Fibroblast of the aortic adventitia (primary cell): ENCODE results near the gene OR3A1. TPM values are rescaled to one million over a fixed set of nuclear protein-coding genes. Genes with fewer than 3 reads are reported as not detected.

Source experiments
- total RNA-seq: library from RNA; depleted of rRNA; stranded (reverse); fragments of >200 nt; gene quantifications from 2 replicates; pipeline ENCODE4 v1.2.3, GENCODE V29; 2012; ENCODE audit warnings: low replicate concordance

Gene OR3A1
- total RNA-seq, 1 donor: not detected

Other genes with a start within 250 kb of the OR3A1 start
- not detected in 2 replicates for gene OR1D5, start 234.8 kb downstream of the OR3A1 start, total RNA-seq
- not detected in 2 replicates for gene OR1D2, start 193.9 kb downstream of the OR3A1 start, total RNA-seq
- gene OR1G1, start 170.8 kb downstream of the OR3A1 start, total RNA-seq: not detected in 2 replicates
- not detected in 2 replicates for gene OR1A2, start 100.8 kb downstream of the OR3A1 start, total RNA-seq
- not detected in 2 replicates for gene OR1A1, start 90.7 kb downstream of the OR3A1 start, total RNA-seq
- gene OR3A2, start 87.9 kb upstream of the OR3A1 start, total RNA-seq: not detected in 2 replicates
- not detected in 2 replicates for gene OR1E1, start 100.0 kb upstream of the OR3A1 start, total RNA-seq
- gene OR3A3, start 113.0 kb upstream of the OR3A1 start, total RNA-seq: not detected in 2 replicates
- not detected in 2 replicates for gene OR1E2, start 135.5 kb upstream of the OR3A1 start, total RNA-seq
- gene SPATA22, start 173.5 kb upstream of the OR3A1 start, total RNA-seq: not detected in 2 replicates
- gene ASPA, start 177.6 kb upstream of the OR3A1 start, total RNA-seq: 1.9 and 9.7 TPM in 2 replicates